GM10248 (cell line): Measurements from ENCODE around the gene TUFM.

Experiments
- CTCF ChIA-PET: fragments of 300-600 bp; sonication (Branson Sonifier 250); formaldehyde crosslinking; extraction: SDS; loops from one replicate; lab custom pipeline; 2021; ENCODE audit warnings: antibody characterized with exemption; lab: Yijun Ruan, JAX
- POLR2A ChIA-PET: fragments of 350-650 bp; sonication (Branson Sonifier 250); formaldehyde crosslinking; extraction: SDS; loops from one replicate; lab custom pipeline; 2020; ENCODE audit warnings: antibody characterized with exemption; lab: Yijun Ruan, JAX
- DNase-seq: peaks from one replicate; pipeline ENCODE4 v3.0.0; 2012; ENCODE audit errors: extremely low spot score
- CTCF ChIP-seq: IDR thresholded peaks from 2 replicates; pipeline ENCODE4 v1.5.1; 2012; ENCODE audit warnings: mild to moderate bottlenecking, low read depth; ENCODE audit errors: extremely low read depth, missing control alignments, control extremely low read depth

TUFM gene

GRCh38 chr16:28837672-28838557 is 8.2 kb downstream of the TUFM start:
- CTCF ChIA-PET, result interaction anchor here (1.1 to 2.2 kb wide), 4 partner anchors 8 to 25 kb away, joined by 3 to 5 read pairs (median 4); partner anchors contain the start of genes ATXN2L and TUFM
- TF ChIP-seq CTCF, result no peak
- POLR2A ChIA-PET, result interaction anchor here (0.6 to 2.3 kb wide), 5 partner anchors 9 to 420 kb away, joined by 3 to 6 read pairs (median 6); no protein-coding TSS in a partner anchor
- no peak for DNase-seq

- CTCF ChIA-PET, result interaction anchor here (0.9 to 1.4 kb wide), 4 partner anchors 9 to 109 kb away, joined by 3 to 5 read pairs (median 4); partner anchors contain the start of gene TUFM
- no peak for TF ChIP-seq CTCF
- no peak for DNase-seq
- POLR2A ChIA-PET, result interaction anchor here (0.9 to 2.3 kb wide), 4 partner anchors 8 to 14 kb away, joined by 3 to 6 read pairs (median 4); partner anchors contain the start of gene ATXN2L
Measured at GRCh38 chr16:28836761-28837064, 9.4 kb downstream of the TUFM start.

GRCh38 chr16:28835864-28836760 is 10.0 kb downstream of the TUFM start:
- CTCF ChIA-PET, result interaction anchor here (0.9 to 1.4 kb wide), 3 partner anchors 9 to 109 kb away, joined by 3 to 4 read pairs (median 4); no protein-coding TSS in a partner anchor
- no peak for TF ChIP-seq CTCF
- no peak for DNase-seq
- POLR2A ChIA-PET, result interaction anchor here (0.6 to 2.3 kb wide), 5 partner anchors 9 to 1142 kb away, joined by 3 to 6 read pairs (median 3); partner anchors contain the start of genes ATXN2L and TUFM

GRCh38 chr16:28834873-28835863 is 11.0 kb downstream of the TUFM start:
- ChIA-PET CTCF (interaction anchor here (0.8 kb wide), 1 partner anchor 142 kb away, joined by 3 read pairs; no protein-coding TSS in a partner anchor), POLR2A (interaction anchor here (0.9 to 2.3 kb wide), 3 partner anchors 8 to 11 kb away, joined by 3 to 6 read pairs (median 3); partner anchors contain the start of gene TUFM)
- DNase-seq, result no peak
- TF ChIP-seq CTCF, result no peak

- ChIA-PET CTCF (interaction anchor here (0.8 kb wide), 1 partner anchor 143 kb away, joined by 3 read pairs; no protein-coding TSS in a partner anchor), POLR2A (no interaction called here)
- no peak for DNase-seq
- TF ChIP-seq CTCF, result no peak
Measured at GRCh38 chr16:28834349-28834748, 11.8 kb downstream of the TUFM start.
